DND-41 (cell line): Measurements from ENCODE around the gene NUDCD3.

Experiments
- ATAC-seq: fragments of 200-7000 bp; cut with Tn5 transposase; 3 replicates; pipeline ENCODE4 v1.9.1; 2021; ENCODE audit warnings: low read depth; ENCODE audit not compliant: insufficient read depth
- DNase-seq: peaks from one replicate; pipeline ENCODE4 v3.0.0-alpha.2; 2020
- H2AFZ ChIP-seq: 2 replicates; pipeline ENCODE4 v1.6.0; 2012; ENCODE audit warnings: low read depth, low read length
- H3K27ac ChIP-seq: 2 replicates; pipeline ENCODE4 v1.5.1; 2012; ENCODE audit warnings: low read length, inconsistent platforms
- H3K27me3 ChIP-seq: fragments of 200-600 bp; sonication (generic); 2 replicates; pipeline ENCODE4 v1.6.0; 2012; ENCODE audit warnings: low read length, mild to moderate bottlenecking, inconsistent platforms; ENCODE audit not compliant: insufficient read depth, poor library complexity
- H3K36me3 ChIP-seq: 2 replicates; pipeline ENCODE4 v1.5.1; 2012; ENCODE audit warnings: low read length, inconsistent platforms; ENCODE audit not compliant: insufficient read depth
- H3K4me1 ChIP-seq: 2 replicates; pipeline ENCODE4 v1.5.1; 2012; ENCODE audit warnings: mild to moderate bottlenecking, low read length; ENCODE audit not compliant: insufficient read depth
- H3K4me2 ChIP-seq: 2 replicates; pipeline ENCODE4 v1.6.0; 2012; ENCODE audit warnings: mild to moderate bottlenecking, moderate library complexity, low read length, inconsistent platforms; ENCODE audit not compliant: insufficient read depth
- H3K4me3 ChIP-seq, 2 experiments: fragments of 200-600 bp in 1 of 2; shearing (Covaris generic) in 1 of 2; 2 replicates each; pipeline ENCODE4 v1.5.1; 2012 to 2016; ENCODE audit warnings: inconsistent platforms in 2 of 2, low read length in 2 of 2, mild to moderate bottlenecking in 2 of 2, low read depth in 1 of 2, moderate library complexity in 1 of 2
- H3K79me2 ChIP-seq: 2 replicates; pipeline ENCODE4 v1.6.0; 2012; ENCODE audit warnings: low read length, inconsistent platforms; ENCODE audit not compliant: insufficient read depth
- H3K9ac ChIP-seq: 2 replicates; pipeline ENCODE4 v1.6.0; 2012; ENCODE audit warnings: low read depth, mild to moderate bottlenecking, inconsistent platforms, low read length, moderate library complexity
- H3K9me3 ChIP-seq: 2 replicates; pipeline ENCODE4 v1.5.1; 2012; ENCODE audit warnings: low read length, moderate library complexity, mild to moderate bottlenecking, inconsistent platforms; ENCODE audit not compliant: insufficient read depth, severe bottlenecking
- H4K20me1 ChIP-seq: 2 replicates; pipeline ENCODE4 v1.6.0; 2012; ENCODE audit warnings: low read length; ENCODE audit not compliant: insufficient read depth
- CTCF ChIP-seq: IDR thresholded peaks from 2 replicates; pipeline ENCODE4 v1.5.1; 2012; ENCODE audit warnings: borderline replicate concordance, low read length, moderate library complexity, mild to moderate bottlenecking; ENCODE audit not compliant: poor library complexity, severe bottlenecking; ENCODE audit errors: extremely low read depth
- EZH2 ChIP-seq: IDR thresholded peaks from 3 replicates; pipeline ENCODE4 v1.6.1; 2012; ENCODE audit warnings: borderline replicate concordance, low read depth, mild to moderate bottlenecking, moderate library complexity, low read length, inconsistent platforms; ENCODE audit not compliant: severe bottlenecking

The NUDCD3 gene

GRCh38 chr7:44348851-44349781 lies 141.3 kb downstream of the NUDCD3 start:
- H3K4me3 ChIP-seq = no peak overlapping the region
- no peak overlapping the region for H3K9ac ChIP-seq
- no peak overlapping the region for H2AFZ ChIP-seq
- H3K27me3 ChIP-seq = peaks cover 9% of the 10 kb centered on the region
- no peaks in the 10 kb centered on the region for H4K20me1 ChIP-seq
- no peaks in the 10 kb centered on the region for H3K79me2 ChIP-seq
- TF ChIP-seq EZH2 (no peak), CTCF (no peak)
- H3K9me3 ChIP-seq = peaks cover 5% of the 10 kb centered on the region
- no peaks in the 10 kb centered on the region for H3K36me3 ChIP-seq
- no peak overlapping the region for H3K4me2 ChIP-seq
- H3K4me1 ChIP-seq = no peaks in the 10 kb centered on the region
- ATAC-seq (no peak), DNase-seq (no peak)
- H3K27ac ChIP-seq = no peak overlapping the region

- no peaks in the 10 kb centered on the region for H3K79me2 ChIP-seq
- no peaks in the 10 kb centered on the region for H3K4me1 ChIP-seq
- peak; percentile 66; the same call in 2 of the 3 replicates for ATAC-seq
- TF ChIP-seq CTCF (peak; percentile 59), EZH2 (no peak)
- peak; percentile 27 for DNase-seq
- no peak overlapping the region for H2AFZ ChIP-seq
- no peak overlapping the region for H3K4me2 ChIP-seq
- H4K20me1 ChIP-seq = no peaks in the 10 kb centered on the region
- H3K36me3 ChIP-seq = no peaks in the 10 kb centered on the region
- H3K27me3 ChIP-seq = peaks cover 9% of the 10 kb centered on the region
- H3K9ac ChIP-seq = no peak overlapping the region
- H3K4me3 ChIP-seq = no peak overlapping the region
- peaks cover 5% of the 10 kb centered on the region for H3K9me3 ChIP-seq
- H3K27ac ChIP-seq = no peak overlapping the region
Observed at GRCh38 chr7:44348300-44348699, 142.2 kb downstream of the NUDCD3 start.

- Histone ChIP-seq H3K27ac (no peak overlapping the region), H4K20me1 (no peaks in the 10 kb centered on the region), H3K36me3 (no peaks in the 10 kb centered on the region), H3K9ac (no peak overlapping the region), H3K27me3 (peaks cover 9% of the 10 kb centered on the region), H3K4me2 (no peak overlapping the region), H3K79me2 (no peaks in the 10 kb centered on the region), H2AFZ (no peak overlapping the region), H3K4me1 (no peaks in the 10 kb centered on the region), H3K9me3 (peaks cover 5% of the 10 kb centered on the region), H3K4me3 (no peak overlapping the region)
- TF ChIP-seq EZH2 = no peak
- no peak for TF ChIP-seq CTCF
- DNase-seq (no peak), ATAC-seq (no peak)
Observed at GRCh38 chr7:44347546-44348114, 142.8 kb downstream of the NUDCD3 start.
